ENCODE results near the gene DDX27.

DDX27 gene

DNA sequence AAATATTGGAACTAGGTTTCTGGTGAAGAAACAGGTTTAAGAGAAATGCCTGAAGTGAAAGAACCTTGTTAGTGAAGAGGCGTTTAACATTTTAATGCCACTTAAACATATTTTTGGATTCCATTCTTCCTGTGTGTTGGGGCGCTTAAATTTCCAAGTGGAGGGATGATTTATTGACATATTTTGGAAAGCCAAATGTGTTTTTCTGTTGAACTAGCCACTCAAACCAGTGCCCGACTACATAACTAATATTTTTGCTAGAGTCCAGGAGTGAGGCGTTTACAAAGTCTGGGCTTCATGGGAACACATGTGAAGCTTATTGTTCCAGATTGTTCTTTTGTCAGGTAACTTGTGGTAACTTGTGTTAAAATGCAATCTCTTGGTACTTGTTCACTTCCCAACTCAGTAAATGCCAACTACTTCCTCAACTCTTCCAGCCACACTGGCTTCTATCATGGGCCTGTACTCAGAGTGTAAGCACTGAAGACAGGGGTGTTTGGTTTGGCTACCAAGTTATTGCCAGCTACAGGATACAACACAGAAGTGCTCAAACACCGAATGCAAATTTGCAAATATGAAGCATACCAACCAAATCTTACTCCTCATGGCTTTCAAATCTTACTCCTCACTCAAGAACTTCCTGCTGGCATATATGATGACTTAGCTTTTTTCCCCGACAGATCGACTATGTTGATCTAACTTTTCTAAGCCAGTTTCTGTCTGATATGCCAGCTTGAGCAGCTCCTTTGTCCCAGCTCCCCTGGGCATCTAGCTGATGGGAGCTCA, 60.7 kb downstream of the DDX27 start:
- peak; percentile 40 for DNase-seq

DNA sequence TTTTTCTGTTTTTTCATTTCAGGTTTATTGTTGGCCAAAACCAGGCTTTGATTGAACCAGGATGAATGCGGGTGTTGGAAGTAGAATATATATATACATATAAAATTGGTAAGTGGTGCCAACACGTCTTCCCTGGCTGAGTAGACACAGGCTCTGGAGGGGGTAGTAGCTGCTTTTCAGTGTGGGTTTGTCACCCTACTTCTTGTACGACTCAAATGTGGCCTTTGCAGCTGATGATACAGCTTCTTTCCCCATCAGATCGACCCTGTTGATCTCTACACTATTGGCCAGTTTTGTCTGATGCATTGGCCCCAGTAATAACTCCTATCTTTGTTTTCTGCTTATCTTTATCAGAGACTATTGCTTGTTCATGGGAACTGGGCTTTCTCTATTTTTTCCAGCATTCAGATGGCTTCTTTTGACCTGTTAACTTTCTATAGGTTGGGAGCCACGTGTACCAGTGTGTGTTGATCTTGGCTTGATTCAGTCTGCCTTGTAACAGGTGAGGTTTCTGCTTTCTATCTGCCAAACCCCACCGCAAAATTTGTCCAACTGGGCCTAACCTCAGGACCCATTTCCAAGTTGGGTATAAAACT, 61.3 kb downstream of the DDX27 start:
- DNase-seq: peak; percentile 41

DNA sequence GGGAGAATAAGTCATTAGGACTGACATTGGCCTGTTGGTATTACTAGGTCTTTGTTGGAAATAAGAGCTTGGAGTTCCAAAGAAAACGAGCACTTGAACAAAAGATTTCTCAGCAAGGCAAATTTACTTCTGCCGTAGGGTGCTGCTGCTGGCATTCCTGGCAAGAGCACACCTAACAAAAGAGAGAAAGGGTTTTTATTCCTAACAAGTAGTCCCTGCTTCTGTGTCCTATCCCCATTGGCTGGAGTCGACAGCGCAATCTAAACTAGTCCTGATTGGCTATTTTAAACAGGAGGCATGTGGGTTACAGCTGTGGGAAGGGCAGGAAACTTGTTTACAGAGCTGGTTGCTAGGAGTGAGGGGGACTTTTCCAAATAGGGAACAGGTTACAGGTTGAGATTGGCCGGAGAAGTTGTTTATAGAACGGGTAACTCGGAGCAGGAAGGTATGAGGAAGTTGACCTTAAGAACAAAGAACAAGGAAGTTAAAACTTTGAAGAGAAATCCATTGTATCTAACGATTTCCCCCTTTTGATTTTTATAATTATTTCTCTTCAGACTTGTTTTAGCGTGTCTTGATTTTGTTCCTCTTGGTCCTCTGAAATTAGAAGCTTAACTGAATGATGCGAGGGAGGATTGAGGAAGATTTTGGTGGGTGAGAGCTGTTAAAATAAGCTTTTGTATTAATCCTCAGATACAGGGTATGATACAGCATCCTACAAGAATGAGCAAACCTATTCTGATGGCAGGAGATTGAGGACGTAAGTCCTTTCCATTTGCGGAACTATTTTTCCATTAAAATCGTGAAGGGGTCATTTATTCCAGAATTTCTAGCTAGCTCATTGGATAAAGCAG, 62.1 kb downstream of the DDX27 start:
- peak; percentile 67 for DNase-seq

DNA sequence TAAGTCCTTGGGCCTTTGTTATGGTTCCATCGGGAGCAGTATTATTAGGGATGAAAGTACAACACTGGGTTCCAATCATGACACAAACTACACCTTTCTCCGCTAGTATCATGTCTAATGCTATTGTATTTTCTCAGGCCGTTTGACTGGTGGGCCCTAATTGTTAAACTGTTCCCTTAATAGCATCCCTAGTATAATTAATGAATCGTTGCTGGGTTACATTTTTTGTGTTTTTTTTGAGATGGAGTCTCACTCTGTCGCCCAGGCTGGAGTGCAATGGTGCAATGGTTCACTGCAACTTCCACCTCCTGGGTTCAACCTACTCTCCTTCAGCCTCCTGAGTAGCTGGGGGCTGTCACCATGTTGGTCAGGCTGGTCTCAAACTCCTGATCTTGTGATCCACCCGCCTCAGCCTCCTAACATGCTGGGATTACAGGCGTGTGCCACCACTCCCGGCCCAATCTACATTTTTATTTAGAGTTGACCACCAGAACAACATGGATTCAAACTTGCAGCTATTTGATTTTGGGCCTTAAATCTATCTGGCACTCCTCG, 62.8 kb downstream of the DDX27 start:
- peak; percentile 21 for DNase-seq

DNA sequence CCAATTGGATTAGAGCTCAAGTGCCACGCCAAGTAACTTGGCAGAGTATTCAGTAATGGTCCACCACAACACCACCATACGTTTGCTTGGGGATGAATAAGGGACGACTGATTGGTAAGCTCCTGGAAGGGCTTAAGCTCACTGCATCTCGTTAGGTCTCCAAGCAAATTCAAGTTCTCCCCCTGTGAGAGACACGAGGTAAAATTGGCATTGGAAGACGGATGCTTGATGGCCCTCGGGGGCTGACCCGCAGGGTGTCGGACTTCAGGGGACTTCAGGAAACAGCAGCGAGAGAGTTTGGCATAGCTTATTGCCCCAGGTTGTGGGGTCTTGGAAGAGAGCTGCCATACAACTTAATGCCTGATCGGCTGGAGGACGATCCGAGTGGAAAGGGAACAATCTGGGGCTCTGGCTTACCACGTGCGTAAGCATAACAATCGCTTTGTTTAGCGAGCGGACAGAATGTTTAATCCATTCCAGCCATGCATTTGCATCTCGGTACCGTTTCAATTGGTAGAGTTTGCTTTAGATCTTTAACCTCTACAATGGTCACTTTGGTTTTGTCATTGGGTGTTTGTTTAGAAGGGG, 63.5 kb downstream of the DDX27 start:
- peak; percentile 62 for DNase-seq

DNA sequence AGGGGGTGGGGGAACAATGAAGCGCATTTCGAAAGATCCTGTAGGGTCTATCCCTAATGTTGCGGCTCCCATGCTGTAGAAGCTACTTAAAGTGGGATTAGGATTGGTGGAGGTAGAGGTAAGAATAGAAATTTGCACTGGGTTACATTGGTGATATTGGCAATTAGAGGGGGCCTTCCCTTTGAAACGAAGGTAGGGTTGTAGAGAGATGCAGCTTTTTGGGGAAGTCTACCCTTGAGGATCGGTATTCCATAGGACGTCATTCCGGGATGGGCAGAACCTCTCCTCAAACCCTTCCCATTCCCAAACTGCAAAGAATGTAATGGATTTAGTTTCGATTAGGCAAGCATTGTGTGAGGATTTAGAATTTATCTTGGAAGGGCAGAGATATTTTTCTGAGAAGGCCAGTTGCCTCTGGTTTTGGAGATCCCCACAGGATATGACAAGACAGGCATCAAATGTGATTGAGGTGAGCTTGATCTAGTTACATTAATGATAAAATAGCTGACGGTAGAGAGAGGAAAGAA, 64.0 kb downstream of the DDX27 start:
- peak; percentile 62 for DNase-seq

DNA sequence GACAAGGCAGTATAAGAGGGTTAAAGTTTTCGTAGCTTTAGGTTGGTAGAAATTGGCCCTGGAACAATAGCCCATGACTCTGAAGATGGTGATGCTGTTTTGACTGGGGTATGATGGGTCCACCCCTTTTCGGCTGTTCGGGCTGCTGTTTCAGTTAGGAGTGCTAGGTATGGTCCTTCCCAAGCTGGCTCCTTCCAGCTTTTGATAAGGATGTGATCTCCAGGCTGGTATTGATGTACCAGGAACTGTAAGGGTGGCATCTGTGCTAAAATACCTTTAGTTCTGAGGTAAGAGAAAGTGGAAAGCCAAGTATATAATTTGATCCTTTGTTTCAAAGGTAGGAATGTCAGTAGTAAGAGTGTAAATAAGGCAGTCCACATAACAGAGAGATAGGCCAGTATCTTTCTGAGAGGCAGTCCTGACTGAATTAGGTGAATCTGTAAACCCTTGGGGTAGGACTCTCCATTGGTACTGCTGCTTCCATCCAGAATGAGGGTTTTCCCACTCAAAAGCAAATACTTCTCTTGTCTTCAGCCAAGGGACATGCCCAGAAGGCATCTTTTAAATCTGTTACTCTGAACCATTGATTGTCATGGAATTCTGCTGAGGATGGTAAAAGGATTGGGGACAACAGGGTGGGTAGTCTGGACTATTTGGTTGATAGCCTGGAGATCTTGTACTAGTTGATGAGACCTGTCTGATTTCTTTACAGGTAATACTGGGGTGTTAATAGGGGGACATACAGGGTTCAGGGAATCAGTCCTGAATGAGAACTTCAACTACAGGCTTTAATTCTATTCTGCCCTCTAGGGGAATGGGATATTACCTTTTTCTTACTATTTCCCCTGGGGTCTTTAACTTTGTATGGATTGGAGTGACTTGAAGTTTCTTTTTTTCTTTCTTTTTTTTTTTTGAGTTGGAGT, 64.7 kb downstream of the DDX27 start:
- peak; percentile 55 for DNase-seq

DNA sequence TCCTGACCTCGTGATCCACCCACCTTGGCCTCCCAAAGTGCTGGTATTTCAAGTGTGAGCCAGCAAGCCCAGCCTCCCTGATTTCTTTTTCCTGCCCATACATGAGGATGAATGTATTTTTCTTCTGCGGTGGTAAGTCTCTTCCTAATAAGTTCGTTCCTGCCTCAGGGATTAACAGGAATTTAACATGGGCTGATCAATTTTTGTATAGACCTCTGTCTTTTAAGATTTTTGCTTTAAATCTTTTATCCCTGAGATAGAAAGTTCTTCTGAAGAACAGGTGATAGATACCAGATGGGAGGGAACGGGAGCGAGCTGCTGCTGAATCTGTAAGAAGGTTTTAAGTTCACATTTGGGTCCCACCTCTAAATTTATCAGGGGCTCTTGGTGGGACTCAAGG, 65.6 kb downstream of the DDX27 start:
- DNase-seq: peak; percentile 22

DNA sequence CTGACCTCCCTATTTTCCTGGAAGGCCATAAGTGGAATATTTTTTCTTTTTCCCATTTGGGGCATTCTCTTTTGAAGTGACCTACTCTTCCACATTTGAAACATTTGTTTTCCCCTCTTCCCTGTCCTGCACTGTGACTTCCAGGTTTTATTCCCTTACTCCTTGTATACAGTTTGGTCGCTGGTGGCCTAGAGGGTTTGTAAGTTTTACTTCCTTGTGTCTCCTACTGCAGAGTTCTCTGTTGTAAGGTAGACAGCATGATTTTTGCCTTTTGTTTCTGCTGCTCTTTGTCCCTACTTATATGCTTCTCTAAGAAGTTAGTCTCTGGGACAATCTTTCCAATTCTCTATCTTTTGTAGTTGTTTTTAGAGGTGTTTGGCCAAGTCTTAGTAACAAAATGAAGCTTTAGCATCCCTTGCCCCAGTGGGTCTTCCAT, 66.0 kb downstream of the DDX27 start:
- DNase-seq: no peak

DNA sequence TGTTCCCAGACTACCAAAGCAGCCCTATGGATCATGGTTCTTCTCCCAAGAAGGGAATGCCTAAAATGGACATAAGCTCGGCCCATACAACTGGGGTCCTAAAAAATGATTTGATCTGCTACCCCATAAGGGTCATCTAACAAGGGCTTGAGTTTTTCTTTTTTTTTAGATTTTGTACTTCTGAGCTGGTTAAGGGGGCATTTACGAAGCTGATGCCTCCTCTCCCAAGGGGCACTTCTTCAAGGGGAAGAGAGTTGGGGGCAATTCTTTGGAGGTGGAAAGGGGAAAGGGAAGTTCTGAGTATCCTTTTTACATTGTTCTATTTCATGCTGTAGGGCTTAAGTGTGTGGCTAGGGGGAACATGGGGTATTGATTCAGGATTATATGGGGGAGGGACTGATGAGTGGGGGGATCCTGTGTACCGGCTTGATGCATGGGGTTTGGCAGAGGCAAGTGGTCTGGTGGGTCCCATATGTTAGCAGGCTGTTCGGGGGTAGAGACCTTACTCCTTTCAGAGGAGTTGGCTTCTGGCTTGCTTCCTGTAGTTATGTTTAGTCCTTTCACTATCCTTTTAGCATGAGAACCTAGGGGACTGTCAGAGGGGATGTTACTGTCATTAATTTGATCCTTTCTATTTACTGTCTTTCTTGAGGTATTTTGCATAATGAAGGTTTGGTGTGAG, 66.7 kb downstream of the DDX27 start:
- peak; percentile 36 for DNase-seq

DNA sequence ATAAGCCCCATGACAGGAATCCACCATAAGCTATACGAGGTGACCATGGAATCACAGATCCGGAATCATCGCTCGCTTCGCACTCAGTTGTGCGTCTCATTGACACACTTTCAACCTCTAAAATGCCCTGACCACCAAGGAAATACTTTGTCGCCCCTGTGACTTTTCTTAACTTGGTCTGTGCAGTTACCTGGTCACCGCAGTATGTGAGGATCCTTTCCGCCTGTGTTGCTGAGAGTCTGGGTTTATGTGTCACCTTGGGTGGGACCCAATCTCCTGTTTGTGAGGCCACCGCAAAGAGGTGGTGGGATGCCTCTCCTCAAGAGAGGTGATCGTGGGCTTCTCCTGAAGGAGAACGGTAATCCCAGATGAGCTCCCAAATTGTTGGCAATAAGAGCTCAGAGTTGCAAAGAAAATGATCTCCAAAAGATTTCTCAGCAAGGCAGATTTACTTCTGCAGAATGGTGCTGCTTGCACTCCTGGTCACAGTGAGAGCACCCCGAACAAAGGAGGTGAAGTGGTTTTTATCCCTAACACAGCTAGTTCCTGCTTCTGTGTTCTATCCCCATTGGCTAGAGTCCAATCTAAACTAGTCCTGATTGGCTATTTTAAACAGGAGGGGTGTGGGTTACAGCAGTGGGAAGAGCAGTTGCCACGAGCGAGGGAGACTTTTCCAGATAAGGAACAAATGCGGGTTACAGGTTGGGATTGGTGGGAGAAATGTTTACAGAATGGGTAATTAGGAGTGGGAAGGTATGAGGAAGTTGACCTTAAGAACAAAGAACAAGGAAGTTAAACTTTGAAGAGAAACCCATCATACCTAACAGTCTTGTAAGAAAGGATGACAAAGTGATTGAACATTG, 67.7 kb downstream of the DDX27 start:
- DNase-seq: peak; percentile 50

DNA sequence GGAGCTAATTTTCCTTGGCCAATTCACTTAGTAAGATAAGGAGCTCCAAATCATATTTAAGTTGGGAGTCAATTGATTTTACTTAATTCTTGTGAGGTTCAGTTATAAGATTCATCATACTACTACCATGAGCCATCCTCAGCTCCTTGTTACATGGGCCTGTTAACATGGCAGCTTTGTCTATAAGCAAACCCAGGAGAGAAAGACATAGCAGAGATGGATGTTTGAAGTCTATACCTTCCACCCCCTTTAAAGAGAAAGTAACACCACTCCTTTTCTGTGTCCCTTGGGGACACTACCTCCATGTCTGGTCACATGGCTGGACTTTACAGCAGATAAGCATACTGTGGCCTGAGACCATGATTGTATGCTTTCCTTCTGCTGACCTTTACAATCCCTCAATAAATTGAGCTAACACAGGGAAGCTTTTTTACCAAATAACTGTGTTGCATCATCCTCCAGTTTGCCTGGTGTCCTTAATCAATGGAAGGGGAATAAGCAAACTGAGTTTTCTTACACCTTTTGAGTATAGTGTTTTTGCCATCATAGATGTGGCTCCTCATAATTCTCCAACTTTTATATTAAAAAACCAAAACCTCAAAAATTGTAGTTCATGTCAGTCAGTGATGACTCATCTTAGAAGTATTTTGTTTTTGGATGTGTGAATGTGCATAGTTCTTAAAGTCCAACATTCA, 68.5 kb downstream of the DDX27 start:
- peak; percentile 50 for DNase-seq

DNA sequence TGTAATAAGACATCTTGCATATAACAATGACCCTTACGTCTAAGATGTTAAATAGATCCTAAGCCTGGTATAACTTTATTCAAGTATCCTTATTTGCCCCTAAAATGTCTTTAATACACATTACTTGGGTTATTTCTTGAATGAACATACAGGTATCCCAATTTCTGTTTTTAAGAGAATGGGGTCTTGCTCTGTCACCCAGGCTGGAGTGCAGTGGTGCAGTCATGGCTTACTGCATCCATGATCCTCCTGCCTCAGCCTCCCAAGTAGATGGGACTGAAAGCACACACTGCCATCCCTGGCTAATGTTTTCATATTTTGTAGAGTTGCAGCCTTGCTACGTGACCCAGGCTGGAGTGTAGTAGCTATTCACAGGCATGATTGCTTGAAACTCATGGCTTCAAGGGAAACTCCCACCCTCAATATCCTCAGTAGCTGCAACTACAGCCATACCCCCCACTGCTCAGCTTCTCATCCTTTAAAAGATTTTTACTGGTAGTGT, 69.1 kb downstream of the DDX27 start:
- peak; percentile 48 for DNase-seq

DNA sequence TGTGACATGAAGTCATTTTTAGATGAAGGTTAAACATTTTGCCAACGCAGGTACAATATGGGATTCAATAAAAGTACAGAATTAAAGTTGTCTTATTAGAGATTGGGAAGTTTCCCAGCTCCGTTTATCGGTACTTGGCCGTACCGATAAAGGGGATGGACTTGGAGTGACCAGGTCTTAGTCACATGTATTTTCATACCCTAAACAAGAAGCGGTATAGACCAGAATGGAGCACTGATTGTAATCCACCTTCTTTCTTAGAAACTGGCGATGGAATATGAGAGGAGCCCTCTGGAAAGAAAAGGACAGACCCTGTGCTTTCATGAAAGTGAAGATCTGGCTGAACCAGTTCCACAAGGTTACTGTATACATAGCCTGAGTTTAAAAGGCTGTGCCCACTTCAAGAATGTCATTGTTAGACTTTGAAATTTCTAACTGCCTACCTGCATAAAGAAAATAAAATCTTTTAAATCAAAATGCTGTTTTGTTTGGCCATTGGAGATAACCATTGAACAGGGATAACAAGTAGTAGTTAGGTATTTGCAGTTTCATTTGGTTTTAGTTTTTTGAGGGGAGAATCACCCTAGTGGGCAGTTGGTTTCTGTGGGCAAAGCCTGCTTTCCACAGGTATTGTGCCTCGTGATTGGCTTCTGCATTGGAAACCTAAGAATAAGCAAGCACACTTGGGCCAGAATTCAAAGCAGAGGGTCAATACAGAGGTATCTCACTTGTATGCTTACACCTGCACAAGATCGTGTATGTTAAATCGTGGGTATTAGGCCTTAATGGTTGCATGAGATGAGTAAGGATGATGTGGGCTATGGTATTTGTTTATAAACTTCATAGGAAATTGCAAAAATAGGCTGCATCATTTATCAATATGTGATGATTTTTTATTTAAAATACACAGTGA, 69.8 kb downstream of the DDX27 start:
- DNase-seq: peak; percentile 54

DNA sequence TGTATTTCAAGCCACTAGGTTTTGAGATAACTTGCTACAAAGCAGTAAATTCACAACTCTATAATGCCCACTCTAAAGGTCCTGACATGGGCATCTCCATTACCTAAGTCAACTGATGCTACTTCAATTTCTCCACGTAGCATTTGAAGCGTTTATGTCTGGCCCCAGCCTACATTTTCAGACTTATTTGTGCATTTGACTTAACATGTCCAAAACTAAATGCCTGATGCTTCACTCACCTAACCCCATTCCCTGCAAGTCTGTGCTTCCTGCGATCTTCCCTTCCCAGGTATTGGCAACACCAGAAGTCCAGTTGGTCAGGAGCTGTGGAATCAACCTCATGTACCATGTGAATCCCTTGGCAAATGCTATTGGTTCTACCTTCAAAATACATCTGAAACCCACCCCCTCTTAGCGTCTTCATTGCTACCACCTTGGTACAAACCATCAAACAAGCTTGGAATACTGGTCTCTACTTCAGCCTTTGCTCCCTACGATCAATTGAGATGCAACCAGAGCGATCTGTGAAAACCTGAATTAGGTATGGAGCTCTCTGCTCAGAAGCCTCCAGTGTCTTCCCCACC, 71.5 kb downstream of the DDX27 start:
- peak; percentile 69 for DNase-seq

DNA sequence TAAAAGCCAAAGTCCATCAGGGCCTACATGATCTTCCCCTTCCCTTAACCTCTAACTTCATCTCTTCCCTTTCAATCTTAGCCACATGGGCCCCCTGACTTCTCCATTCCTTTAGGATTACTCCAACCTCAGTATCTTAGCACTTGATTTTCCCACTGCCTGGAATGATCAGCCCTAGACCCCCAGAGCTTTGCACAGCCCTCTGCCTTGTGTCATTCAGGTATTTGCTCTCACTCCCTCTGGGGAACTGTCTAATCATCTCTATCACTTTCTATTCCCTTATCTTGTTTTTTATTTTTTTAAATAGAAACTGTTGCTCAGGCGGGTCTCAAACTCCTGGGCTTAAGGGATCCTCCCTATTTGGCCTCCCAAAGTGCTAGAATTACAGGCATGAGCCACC, 72.0 kb downstream of the DDX27 start:
- DNase-seq: peak; percentile 69

DNA sequence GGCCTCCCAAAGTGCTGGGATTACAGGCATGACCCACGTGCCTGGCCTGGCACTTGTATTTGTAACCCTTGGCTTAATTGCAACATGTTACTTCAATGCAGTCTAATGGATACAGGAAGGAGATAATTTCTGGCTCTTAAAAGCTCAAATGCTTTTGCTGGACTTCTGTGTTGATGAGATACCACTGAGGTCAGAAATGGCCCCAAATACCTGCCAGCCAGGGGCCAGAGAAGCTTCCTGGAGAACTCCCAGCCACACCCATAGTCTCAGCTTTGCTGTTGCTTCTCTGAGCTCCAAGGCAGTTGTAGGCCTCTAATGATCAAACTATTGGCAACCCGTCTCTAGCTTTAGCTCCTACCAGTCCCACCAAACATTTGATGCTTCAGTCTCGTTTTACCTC, 72.8 kb downstream of the DDX27 start:
- peak; percentile 30 for DNase-seq

DNA sequence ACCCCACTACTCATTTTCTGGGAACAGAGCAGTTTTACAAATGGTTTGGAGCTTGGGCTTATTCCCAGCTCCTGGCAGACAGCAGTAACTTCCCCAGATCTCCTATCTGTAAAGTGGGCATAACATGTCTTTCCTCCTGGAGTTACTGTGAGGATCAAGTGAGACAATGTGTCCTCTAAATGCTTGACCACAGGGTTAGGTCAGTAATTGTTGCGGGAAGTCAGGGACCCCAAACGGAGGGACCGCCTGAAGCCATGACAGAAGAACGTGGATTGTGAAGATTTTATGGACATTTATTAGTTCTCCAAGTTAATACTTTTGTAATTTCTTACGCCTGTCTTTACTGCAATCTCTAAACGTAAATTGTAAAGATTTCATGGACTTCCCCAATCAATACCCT, 73.9 kb downstream of the DDX27 start:
- DNase-seq: no peak
